Coronary artery (tissue), 2 donors: Measurements from ENCODE around the gene TM9SF3.

Source experiments
- DNase-seq: peaks from one replicate; pipeline ENCODE4 v3.0.0-alpha.2; 2017; ENCODE audit warnings: low spot score
- H3K27ac ChIP-seq, 2 donors: fragments of 200-600 bp; sonication (generic); one replicate each; pipeline ENCODE4 v1.5.1; 2016 to 2019
- H3K4me3 ChIP-seq: fragments of 200-600 bp; sonication (generic); 2 replicates; pipeline ENCODE4 v1.5.1; 2016; ENCODE audit warnings: mild to moderate bottlenecking, moderate library complexity
- CTCF ChIP-seq: fragments of 200-600 bp; sonication (generic); IDR thresholded peaks from one replicate; pipeline ENCODE4 v1.5.1; 2019; ENCODE audit warnings: antibody characterized with exemption

TM9SF3 gene

GRCh38 chr10:96532523-96532922 lies 54.3 kb downstream of the TM9SF3 start:
- Histone ChIP-seq H3K4me3 (no peak overlapping the region), H3K27ac (no peak overlapping the region)
- no peak for DNase-seq
- no peak for TF ChIP-seq CTCF

- no peak for TF ChIP-seq CTCF
- DNase-seq = no peak
- no peak overlapping the region for H3K4me3 ChIP-seq
- H3K27ac ChIP-seq = no peak overlapping the region
Observed at GRCh38 chr10:96529634-96530279, 57.1 kb downstream of the TM9SF3 start.

GRCh38 chr10:96524741-96525140 lies 62.1 kb downstream of the TM9SF3 start:
- TF ChIP-seq CTCF = no peak
- DNase-seq = no peak
- Histone ChIP-seq H3K27ac (no peak overlapping the region), H3K4me3 (no peak overlapping the region)

GRCh38 chr10:96517284-96517683 lies 69.5 kb downstream of the TM9SF3 start:
- H3K4me3 ChIP-seq = no peak overlapping the region
- no peak for TF ChIP-seq CTCF
- no peak overlapping the region for H3K27ac ChIP-seq
- no peak for DNase-seq

GRCh38 chr10:96516337-96516736 lies 70.5 kb downstream of the TM9SF3 start:
- DNase-seq = no peak
- Histone ChIP-seq H3K27ac (no peak overlapping the region), H3K4me3 (no peak overlapping the region)
- TF ChIP-seq CTCF = no peak

- peak; percentile 67 for TF ChIP-seq CTCF
- DNase-seq = peak; percentile 90
- peak within 1 kb of the TSS in 1 of 2 donors; percentile 42 for H3K27ac ChIP-seq
- H3K4me3 ChIP-seq = peak within 1 kb of the TSS; percentile 77
Observed at GRCh38 chr10:96513698-96514561, 72.9 kb downstream of the TM9SF3 start, which contains the start of gene TLL2. Gene TLL2, minus strand, starts transcription at chr10:96513926. Its CDS starts 241 bp downstream, at chr10:96513685.
